NCI-H2029 treated with DMSO at 0.1 percent for 48 hours (cell line): ENCODE results near the gene ZNF619.

Source experiments
- DNase-seq: peaks from one replicate; lab custom pipeline; 2025; lab: John Stamatoyannopoulos, UW

Gene ZNF619

DNA sequence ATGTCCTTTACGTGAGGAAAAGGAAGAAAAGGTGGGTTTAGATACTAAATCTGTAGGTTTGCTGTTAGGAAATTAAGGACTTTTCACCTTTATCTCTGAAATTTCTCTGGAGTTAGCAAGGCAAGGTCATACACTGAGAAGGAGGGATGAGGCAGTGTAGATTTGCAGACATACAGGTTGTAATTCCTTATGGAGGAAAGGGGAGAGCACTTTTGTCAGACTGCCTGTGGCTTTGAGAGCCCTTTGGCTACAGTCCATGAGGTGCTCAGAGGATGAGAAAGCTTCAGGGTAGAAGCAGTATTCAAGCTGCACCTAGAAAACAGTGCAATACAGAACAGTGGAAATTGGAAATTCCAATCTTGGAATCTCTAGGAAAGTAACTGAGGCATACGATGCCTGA lies 11.5 kb upstream of the ZNF619 start:
- DNase-seq, result peak; percentile 52

DNA sequence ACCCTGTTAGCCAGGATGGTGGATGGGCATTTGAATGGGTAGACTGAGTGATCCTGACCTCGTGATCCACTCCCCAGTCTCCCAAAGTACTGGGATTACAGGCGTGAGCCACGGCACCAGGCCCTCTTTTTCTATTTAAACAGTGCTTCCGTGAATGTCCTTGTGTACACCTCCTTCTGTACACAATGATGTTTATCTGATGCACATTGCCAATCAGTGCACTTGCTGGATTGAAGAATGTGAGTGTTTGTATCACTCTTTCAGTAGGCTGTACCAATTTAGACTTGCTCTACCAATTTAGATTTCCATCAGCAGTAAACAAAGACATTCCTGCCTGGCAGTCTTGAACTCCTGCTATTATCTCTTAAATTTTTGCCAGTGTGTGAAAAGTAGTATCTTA lies 8.9 kb upstream of the ZNF619 start:
- DNase-seq, result peak; percentile 45

- no peak for DNase-seq
These were observed 6.2 kb upstream of the ZNF619 start for GRCh38 chr3:40470701-40471100.

- no peak for DNase-seq
These were observed 744 bp downstream of the ZNF619 start for GRCh38 chr3:40477666-40478065.

GRCh38 chr3:40487172-40487571 lies 10.2 kb downstream of the ZNF619 start:
- no peak for DNase-seq

GRCh38 chr3:40490916-40491315 lies 14.0 kb downstream of the ZNF619 start:
- no peak for DNase-seq

GRCh38 chr3:40494698-40495097 lies 17.8 kb downstream of the ZNF619 start:
- no peak for DNase-seq

- DNase-seq, result no peak
These were observed 20.4 kb downstream of the ZNF619 start for GRCh38 chr3:40497288-40497687.

- no peak for DNase-seq
These were observed 23.0 kb downstream of the ZNF619 start for GRCh38 chr3:40499952-40500351.

DNA sequence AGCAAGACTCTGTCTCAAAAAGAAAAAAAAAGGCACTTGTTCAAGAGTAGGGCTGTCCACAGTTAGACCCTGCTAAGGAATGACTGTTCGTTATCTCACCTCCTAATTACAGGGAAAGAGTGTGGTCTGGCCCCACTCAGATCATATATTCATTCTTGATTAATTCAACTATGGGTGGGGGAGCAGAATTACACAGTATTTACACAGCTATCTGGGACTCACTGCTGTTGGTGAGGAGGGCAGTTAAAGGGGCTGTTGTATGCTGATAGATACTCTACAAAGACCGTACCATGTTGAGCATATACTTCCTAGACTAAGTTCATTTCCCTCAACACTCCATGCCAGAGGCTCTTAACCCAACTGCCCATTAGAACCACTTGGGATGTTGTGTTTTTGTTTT lies 25.1 kb downstream of the ZNF619 start:
- no peak for DNase-seq

DNA sequence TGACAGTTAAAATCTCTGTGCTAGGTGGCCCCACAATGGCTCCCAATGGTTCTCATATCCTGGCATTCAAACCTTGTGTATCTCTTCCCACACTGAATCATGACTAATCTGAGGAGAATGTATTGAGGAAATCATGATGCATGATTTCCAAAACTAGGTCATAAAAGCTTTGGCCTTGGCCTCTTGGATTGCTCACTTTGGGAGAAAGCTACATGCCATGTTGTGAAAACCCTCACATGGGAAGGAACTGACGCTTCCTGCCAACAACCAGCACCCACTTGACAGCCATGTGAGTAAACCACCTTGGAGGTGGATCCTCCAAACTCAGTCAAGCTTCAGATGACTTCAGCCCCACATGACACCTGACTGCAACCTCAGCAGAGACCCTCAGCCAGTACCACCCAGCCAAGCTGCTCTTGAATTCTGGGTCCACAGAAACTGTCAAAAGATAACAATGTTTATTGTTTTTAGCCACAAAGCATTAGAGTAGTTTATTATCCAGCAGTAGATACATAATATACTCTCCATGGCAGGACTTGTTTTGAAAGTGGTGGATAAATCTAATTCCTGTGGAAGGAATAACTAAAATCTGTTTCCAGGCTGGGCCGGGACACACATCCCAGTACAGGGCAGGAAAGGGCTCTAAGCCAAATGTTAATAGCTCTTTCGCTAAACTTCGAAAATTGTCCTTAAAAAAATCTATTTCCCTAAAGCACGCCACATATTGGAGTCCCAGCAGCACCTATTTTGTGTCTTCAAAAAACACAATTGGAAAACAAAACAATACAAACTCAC lies 27.9 kb downstream of the ZNF619 start:
- DNase-seq, result no peak

DNA sequence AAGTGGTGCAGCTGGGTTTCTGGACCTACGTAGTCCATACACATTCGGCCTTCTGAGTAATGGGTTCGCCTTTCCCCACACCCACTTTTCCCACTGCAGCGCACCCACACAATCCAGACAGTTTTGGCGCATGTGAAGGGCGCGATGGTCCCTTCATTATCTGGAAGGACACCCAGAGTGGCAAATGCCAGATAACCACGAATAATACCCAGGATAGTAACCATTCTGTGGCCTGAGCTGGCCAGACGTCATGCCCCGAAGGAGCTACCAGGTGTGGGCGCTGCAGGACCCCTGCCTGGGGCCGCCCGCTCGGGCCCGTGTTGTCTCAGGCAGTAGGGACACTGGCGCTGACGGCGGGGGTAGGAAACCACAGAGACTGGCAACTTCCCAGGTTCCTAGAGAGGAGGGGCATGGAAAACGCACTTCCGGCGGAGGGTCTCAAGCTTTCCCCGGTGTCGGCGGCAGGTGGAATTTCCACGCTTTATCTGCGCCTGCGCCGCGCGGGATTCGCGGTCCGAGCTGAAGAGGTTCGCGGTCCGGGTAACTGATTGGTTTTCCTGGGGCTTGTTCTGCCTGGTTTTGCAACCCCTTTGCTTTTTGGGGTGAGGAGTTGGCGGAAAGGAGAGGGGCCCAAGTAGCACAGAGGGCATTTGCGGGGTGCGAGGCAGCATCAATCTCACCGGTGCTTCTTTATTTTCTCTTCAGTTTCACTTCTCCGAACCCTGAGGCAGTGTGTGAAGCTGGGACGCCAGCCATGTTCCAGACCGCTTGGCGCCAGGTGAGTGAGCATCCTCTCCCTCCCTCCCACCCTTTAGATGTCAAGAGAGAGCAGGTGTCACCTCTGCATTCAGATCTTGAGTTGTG lies 28.9 kb downstream of the ZNF619 start, which contains the start of gene ZNF620:
Gene ZNF620 (plus strand): TSS at position 441 of the 864 bp plus-strand sequence. CDS start 314 bp downstream, at position 755.
- peak; percentile 96 for DNase-seq

DNA sequence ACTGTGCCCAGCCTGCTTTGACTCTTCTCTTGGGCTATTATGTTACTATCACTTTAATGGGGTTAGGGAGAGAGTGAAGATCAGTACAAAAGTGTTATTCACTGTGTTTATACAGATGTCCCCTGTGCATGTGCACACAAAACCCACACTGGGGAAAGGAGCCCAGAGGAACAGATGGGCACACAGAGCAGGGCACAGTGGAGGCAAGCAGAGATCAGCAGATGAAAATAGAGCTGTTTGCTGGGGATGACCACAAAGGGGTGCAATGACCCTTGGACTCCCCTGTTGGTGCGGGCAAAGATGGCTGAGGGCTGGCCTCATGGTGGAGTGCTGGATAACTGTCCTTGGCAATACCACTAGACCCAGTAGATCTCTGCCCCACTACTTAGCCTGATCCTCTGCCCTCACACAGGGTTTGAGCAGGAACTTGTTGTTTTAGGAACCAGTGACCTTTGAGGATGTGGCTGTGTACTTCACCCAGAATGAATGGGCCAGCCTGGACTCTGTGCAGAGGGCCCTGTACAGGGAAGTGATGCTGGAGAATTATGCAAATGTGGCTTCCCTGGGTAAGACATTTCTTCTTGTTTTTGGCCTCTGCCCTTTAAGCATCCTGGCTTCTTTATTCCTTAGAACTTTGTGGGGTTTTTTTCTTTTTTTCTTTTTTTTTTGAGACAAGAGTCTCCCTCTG lies 34.3 kb downstream of the ZNF619 start:
- no peak for DNase-seq

GRCh38 chr3:40516201-40516600 lies 39.3 kb downstream of the ZNF619 start:
- no peak for DNase-seq

DNA sequence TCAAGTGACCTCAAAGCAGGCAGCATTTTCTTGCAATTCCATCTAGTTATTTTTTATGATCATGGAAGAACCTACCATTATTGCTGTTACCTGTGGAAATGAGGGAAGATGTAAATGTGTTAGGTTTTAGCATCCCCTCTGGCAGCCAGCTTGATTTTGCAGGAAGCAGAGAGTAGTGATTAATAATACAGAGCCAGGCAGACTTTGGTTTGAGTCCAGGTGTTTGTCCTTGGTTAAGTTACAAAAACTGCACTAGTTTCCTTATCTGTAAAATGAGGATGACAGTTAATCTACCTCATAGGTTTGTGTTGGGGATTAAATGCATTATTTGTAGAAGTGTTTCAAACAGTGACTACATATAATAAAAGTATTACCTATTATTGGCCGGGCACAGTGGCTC lies 41.1 kb downstream of the ZNF619 start:
- DNase-seq, result no peak

GRCh38 chr3:40518848-40519247 lies 41.9 kb downstream of the ZNF619 start:
- no peak for DNase-seq

DNA sequence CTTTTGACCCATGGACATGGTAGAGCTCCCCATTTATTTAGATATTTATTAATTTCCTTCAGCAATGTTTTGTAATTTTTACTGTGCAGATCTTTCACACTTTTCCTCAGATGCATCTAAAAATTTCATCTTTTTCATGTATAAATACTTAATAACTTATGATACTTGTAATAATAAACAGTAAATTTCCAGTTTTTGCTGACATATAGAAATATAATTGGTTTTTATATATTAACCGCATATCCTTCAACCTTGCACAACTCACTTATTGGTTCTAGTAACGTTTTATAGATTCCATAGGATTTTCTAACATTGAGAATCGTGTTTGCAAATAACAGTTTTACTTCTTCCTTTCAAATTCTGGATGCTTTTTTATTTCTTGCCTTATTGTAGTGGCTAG lies 44.3 kb downstream of the ZNF619 start:
- no peak for DNase-seq

GRCh38 chr3:40523781-40524180 lies 46.9 kb downstream of the ZNF619 start:
- DNase-seq, result no peak

DNA sequence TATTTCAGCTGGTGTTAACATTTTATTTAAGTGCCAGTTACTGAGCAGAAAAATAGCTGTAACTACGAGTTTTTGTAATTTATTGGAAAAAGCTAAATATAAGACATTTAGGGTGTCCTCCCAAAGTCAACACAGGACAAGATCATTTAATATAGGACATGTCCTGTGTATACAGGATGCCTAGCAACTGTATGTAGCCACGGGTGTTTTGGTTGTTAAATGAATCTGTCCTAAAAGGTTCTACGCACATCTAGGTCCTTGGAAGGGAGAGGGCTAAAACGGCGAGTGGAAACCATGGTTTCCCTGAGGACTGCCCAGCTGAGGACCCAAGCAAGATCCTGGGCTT lies 47.3 kb downstream of the ZNF619 start:
- DNase-seq, result peak; percentile 73

DNA sequence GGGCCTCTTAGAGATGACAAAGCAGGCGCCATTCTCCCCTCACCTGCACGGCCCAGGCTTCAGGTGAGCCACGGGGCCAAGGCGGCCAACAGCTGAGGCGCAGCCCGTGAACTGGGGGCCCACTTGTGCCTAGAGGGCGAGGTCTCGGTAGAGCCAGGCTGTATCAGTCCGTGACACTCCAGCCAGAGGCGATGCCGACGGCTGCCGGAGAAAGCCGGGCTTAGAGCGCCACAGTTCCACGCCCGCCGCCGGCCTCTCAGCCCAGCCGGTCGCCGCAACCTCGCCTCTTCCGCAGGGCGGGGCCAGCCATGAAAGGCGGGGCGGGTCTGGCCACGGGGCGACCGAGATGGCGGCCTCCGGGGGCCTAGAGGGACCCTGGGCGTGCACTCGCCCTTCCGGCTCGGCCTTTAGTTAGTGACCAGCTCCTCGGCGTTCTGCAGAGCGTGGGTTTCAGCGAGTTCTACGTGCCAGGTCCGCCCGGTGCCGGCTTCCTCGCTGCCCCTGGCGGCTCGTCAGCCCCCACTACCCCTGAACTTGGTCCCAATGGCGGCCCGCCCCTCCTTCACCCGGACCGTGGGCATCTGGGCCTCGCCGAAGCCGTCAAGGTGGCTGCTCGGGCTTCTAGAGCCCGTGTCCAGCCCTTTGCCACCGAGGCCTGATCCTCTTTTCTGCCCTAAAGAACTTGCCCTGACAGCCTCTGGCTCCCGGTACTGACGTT lies 47.8 kb downstream of the ZNF619 start, which contains the start of gene ZNF621:
Gene ZNF621 (plus strand): TSS at position 393 of the 718 bp plus-strand sequence. CDS start 881 bp downstream, outside the sequence.
- peak; percentile 77 for DNase-seq

- DNase-seq, result no peak
These were observed 51.5 kb downstream of the ZNF619 start for GRCh38 chr3:40528426-40528825.

DNA sequence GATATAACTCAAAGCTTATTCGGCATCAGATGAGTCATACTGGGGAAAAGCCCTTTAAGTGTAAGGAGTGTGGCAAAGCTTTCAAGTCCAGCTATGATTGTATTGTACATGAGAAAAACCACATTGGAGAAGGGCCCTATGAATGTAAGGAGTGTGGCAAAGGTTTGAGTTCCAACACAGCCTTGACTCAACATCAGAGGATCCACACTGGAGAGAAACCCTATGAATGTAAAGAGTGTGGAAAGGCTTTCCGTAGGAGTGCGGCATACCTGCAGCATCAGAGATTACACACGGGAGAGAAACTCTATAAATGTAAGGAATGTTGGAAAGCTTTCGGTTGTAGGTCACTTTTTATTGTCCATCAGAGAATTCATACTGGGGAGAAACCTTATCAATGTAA lies 55.3 kb downstream of the ZNF619 start:
- no peak for DNase-seq
